ENCODE data around the gene GNAQ.

DNA sequence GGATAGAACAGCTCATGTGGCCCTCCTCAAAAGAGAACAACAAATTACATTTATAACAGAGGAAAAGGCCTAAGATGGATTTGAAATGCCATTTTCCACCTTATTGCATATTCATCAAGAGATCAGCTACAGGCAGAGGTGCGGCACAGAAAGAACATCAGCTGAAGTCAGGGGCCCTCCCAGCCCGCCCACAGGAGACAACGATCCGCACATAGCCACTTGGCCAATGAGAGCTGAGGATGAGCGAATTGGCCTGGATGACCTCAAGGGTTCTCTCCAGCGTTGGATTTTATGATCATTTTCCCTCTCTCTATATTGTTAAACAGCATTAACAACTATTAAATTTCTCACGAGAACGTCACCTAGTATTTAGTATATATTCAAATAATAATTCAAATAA, 97.6 kb downstream of the GNAQ start:
- TF ChIP-seq, protein P1, sequence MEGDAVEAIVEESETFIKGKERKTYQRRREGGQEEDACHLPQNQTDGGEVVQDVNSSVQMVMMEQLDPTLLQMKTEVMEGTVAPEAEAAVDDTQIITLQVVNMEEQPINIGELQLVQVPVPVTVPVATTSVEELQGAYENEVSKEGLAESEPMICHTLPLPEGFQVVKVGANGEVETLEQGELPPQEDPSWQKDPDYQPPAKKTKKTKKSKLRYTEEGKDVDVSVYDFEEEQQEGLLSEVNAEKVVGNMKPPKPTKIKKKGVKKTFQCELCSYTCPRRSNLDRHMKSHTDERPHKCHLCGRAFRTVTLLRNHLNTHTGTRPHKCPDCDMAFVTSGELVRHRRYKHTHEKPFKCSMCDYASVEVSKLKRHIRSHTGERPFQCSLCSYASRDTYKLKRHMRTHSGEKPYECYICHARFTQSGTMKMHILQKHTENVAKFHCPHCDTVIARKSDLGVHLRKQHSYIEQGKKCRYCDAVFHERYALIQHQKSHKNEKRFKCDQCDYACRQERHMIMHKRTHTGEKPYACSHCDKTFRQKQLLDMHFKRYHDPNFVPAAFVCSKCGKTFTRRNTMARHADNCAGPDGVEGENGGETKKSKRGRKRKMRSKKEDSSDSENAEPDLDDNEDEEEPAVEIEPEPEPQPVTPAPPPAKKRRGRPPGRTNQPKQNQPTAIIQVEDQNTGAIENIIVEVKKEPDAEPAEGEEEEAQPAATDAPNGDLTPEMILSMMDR (IDR thresholded peaks at IDR 0.05): no peak
- no peak for TF ChIP-seq POLR2A (IDR thresholded peaks at IDR 0.05)

Measured in lower leg skin (tissue), 3 donors.